VCaP (cell line): ENCODE measurements around the gene OTUB1.

ENCODE experiments used
- H3K27ac ChIP-seq: fragments of 450-650 bp; 2 replicates; pipeline ENCODE4 v1.5.1; 2017
- TF ChIP-seq, protein P1 (sequence below): fragments of 450-650 bp; conservative IDR thresholded peaks from 2 replicates; pipeline ENCODE4 v1.5.1; 2017; ENCODE audit warnings: mild to moderate bottlenecking, moderate library complexity

The OTUB1 gene

DNA sequence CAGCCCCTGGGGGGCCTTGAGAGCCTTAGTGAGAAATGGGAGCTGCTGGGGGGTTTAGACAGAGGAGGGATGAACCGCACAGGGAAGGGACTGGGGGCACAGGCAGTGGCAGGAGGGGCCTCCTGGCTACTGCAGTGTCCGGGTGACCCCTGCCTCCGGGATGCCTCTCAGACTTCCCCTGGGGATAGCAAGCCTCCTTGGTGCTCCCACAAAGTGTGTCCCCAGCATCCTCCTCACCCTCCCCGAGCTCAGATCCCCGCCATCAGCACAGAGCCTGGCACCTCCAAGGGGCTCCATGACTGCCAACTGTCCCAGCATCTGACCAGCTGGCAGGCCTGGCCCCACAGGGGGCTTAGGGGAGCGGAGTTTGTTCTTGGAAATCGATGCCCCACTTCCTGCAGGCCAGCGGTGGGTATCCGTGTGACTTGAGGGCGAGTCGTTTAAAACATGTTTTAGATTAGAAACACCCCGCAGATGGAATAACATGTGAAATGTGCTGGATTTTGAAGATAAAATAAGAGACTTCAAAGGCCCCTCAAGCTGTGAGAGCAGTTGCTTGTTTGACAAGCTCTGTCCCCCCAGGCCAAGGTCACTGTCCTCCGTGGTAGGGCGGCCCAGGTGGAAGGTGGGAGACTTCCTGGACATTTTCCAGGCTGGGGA, 36.0 kb downstream of the OTUB1 start:
- TF ChIP-seq, protein P1, sequence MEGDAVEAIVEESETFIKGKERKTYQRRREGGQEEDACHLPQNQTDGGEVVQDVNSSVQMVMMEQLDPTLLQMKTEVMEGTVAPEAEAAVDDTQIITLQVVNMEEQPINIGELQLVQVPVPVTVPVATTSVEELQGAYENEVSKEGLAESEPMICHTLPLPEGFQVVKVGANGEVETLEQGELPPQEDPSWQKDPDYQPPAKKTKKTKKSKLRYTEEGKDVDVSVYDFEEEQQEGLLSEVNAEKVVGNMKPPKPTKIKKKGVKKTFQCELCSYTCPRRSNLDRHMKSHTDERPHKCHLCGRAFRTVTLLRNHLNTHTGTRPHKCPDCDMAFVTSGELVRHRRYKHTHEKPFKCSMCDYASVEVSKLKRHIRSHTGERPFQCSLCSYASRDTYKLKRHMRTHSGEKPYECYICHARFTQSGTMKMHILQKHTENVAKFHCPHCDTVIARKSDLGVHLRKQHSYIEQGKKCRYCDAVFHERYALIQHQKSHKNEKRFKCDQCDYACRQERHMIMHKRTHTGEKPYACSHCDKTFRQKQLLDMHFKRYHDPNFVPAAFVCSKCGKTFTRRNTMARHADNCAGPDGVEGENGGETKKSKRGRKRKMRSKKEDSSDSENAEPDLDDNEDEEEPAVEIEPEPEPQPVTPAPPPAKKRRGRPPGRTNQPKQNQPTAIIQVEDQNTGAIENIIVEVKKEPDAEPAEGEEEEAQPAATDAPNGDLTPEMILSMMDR: no peak
- H3K27ac ChIP-seq: no peak overlapping the region

DNA sequence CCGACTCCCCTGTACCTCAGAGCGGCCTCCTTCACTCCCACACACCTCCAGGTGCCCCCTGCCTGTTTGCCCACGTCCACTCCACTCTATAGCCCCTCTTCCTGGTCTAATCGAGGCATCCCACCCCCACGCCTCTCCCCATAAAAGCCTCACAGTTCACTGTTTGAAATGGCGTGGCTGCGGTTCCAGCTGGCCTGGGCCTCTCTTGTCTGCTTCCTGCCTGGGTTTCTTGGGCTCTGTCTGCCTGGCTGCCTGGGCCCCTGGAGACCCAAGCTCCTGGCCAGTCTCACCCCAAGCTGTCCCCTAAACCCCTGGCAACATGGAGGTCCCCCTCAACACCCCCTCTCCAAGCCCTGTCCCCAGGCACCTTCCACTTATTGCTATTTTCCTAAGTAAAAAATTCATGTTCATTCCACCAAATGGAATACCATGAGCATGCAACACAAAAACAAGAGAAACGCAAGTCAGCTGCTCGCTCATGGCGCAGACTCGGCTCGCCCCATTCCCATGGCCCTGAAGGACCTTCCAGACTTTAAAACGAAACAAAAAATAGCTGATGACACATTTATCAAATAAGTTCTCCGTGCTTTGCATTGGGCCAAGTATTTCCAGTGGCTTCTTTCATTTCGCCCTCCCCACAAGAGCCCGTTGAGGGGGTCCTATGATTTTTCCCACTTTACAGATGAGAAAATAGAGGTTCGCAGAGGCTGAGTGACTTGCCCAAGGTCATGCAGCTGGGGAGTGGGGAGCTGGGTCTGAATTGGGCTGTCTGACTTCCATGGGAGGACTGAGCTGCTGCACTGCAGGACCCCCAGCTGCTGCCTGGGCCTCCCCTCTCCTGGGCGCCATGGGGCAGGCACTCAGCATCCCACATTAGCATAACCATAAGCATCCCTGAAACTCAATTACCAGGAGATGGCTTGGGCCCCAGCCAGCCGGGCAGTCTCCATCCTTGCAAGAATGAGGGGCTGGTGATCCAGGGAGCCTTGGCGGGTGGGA, 37.8 kb downstream of the OTUB1 start:
- TF ChIP-seq, protein P1: no peak
- H3K27ac ChIP-seq: no peak overlapping the region

DNA sequence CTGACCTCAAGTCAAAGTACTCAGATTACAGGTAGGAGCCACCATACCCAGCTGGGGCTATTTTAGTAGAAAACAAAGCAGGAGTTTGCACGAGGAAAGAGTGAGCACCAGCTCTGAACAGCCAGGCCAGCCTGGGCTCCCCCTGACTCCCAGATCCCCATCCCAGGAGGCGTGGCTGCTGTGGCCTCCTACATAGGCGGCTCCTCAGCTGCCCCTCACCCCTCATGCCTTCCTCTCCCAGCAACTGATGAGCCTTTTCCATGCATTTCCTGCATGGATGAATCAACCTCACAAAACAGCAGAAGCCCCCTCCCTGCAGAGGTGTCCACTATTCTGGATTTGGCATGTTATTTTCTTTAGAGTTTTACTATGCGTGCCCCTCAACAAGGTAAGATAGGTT, 39.0 kb downstream of the OTUB1 start:
- TF ChIP-seq, protein P1: no peak
- no peak overlapping the region for H3K27ac ChIP-seq

DNA sequence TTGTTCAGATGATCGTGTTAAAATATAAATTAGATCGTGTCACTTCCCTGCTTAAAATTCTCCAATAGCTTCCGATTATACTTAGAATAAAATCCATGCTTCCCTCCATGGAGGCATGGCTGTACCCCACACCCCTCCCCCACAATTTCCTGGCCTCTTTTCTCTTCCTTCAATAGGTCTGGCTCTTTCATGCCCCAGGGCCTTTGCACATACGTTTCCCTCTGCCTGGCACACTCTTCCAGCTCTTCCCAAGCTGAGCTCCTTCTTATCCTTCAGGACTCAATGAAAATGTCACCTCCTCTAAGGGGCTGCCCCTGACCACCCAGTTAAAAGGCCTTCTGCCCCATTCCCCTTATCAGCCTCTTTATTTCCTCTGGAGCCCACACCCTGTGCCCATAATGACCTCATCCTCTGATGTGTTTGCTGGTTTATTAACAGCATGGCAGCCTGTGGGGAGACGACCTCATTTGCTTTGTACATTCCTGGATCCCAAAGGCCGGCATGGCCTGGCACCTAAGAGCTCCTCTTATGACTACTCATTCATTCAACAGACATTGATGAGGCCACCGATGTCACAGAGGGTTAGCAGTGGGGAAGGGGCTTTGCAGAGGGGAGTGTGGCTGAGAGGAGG, 40.5 kb downstream of the OTUB1 start:
- TF ChIP-seq, protein P1: no peak
- H3K27ac ChIP-seq: no peak overlapping the region

DNA sequence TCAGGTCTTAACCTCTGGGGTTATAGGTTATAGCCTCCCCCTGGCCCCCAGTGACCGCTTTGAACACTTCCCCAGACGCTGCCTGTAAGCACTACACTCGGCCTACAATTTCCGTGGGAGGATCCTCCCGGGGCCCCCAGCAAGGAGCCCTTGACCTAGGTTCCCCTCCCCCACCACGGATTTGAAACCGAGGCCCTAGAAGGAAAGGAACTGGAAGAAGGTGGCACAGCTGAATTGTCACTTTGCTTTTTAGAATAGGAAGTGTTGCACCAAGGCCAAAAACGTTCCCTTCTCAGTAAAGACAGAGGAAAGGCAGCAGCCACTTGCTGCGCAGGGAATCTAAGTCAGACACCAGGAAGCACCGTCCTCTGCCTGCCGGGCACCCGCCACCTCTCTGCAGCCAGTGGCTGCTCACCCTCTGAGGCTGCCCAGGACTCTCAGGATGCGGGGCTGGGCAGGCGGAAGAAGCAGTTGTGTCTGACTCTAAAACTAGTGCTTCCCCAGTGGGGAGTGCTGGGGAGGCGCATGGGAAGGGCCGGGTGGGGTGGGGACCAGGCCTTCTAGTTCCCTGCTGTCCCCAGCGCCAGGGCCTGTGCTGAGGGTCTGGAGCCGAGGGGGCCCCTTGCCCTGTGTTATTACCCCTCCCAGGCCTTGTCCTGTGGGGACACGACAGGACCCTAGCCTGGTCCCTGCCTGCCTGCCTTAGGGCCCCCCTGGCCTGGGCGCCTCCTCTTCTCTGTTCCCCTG, 41.6 kb downstream of the OTUB1 start:
- H3K27ac ChIP-seq: no peak overlapping the region; the same call in 1 of the 2 replicates

DNA sequence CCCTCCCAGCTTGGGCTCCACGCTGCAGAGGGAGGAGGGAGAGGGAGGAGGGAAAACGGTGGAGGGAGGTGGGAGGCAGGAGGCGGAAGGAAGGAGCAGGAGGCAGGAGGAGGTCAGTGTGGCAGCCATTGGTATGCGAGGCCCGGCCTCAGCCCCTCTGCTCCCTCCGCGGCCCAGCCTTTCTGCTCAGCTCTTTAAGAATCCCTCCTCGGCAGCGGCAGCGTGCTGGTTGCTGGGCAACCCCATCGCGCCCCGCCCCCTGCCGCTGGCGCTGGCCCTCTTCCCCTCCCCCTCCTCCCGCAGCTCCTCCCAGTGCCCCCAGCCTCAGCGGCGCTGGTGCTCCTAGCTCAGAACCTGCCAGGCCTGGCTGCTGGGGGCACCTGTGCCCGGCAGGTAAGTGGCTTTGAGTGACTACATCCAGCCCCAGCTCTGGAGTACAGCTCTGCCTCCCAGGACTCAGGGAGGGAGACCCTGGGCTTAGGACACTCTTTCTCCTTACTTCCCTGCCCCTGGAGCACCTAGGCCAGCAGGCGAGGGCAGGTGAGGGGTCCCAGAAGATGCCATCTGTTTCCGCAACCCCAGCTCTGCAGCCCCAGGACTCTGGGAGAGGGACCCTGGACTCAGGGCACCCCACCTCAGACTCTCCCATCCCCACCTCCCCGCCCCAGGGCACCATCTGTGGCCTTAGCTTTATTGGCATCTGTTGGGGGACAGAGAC, 42.3 kb downstream of the OTUB1 start:
- TF ChIP-seq, protein P1: no peak
- H3K27ac ChIP-seq: no peak overlapping the region; the same call in 1 of the 2 replicates

More for the DNA sequence above, 41.6 kb downstream of the OTUB1 start:
- TF ChIP-seq, protein P1: no peak
